Neural cell (in vitro differentiated cells): ENCODE measurements around the gene KLHL22. TPM values are rescaled to one million over a fixed set of nuclear protein-coding genes. Genes with fewer than 3 reads are reported as not detected.
"Not testable (repeated sequence)": the region's sequence is repeated elsewhere in the genome, so short reads cannot be mapped to it uniquely, and the experiment has no call there.

ENCODE experiments used
- H2AFZ ChIP-seq: fragments of 200-600, 300-800 bp; sonication (generic), shearing (Covaris generic); 2 replicates; pipeline ENCODE4 v1.6.0; 2014; ENCODE audit warnings: low read depth, mild to moderate bottlenecking, antibody characterized with exemption, low read length, moderate library complexity
- H3F3A ChIP-seq: fragments of 200-600 bp; shearing (Covaris generic); 2 replicates; pipeline ENCODE4 v1.6.1; 2016; ENCODE audit warnings: mild to moderate bottlenecking, moderate library complexity, mixed read lengths, antibody characterized with exemption, low read length; ENCODE audit not compliant: insufficient read depth, poor library complexity, severe bottlenecking
- H3K27ac ChIP-seq: fragments of 200-600, 300-800 bp; sonication (generic), shearing (Covaris generic); 2 replicates; pipeline ENCODE4 v1.5.1; 2014; ENCODE audit warnings: mild to moderate bottlenecking, low read length, moderate library complexity
- H3K27me3 ChIP-seq: fragments of 300-800, 200-600 bp; sonication (generic), shearing (Covaris generic); 2 replicates; pipeline ENCODE4 v1.6.0; 2014; ENCODE audit warnings: mild to moderate bottlenecking, low read depth, low read length, moderate library complexity; ENCODE audit not compliant: insufficient read depth
- H3K36me3 ChIP-seq: fragments of 300-800, 200-600 bp; sonication (generic), shearing (Covaris generic); 2 replicates; pipeline ENCODE4 v1.5.1; 2014; ENCODE audit warnings: mild to moderate bottlenecking, antibody characterized with exemption, low read length, moderate library complexity; ENCODE audit not compliant: insufficient read depth
- H3K4me2 ChIP-seq: fragments of 300-800, 200-600 bp; sonication (generic), shearing (Covaris generic); 2 replicates; pipeline ENCODE4 v1.6.0; 2014; ENCODE audit warnings: mild to moderate bottlenecking, low read length
- H3K4me3 ChIP-seq: fragments of 300-800, 200-600 bp; sonication (generic), shearing (Covaris generic); 2 replicates; pipeline ENCODE4 v1.5.1; 2014; ENCODE audit warnings: mild to moderate bottlenecking, low read length, moderate library complexity
- H3K79me2 ChIP-seq: fragments of 200-600 bp; shearing (Covaris generic); replicated peaks from 2 replicates; pipeline ENCODE4 v1.6.0; 2014; ENCODE audit warnings: mild to moderate bottlenecking, low read length, moderate library complexity; ENCODE audit not compliant: insufficient read depth
- H3K9ac ChIP-seq: fragments of 300-800, 200-600 bp; sonication (generic), shearing (Covaris generic); 2 replicates; pipeline ENCODE4 v1.6.1; 2016; ENCODE audit warnings: mild to moderate bottlenecking, low read length, mixed read lengths
- H3K9me2 ChIP-seq: fragments of 200-600 bp; shearing (Covaris generic); 2 replicates; pipeline ENCODE4 v1.6.1; 2016; ENCODE audit warnings: mild to moderate bottlenecking, low read length, mixed read lengths; ENCODE audit not compliant: insufficient read depth
- H3K9me3 ChIP-seq: fragments of 200-600, 300-800 bp; sonication (generic), shearing (Covaris generic); 2 replicates; pipeline ENCODE4 v1.6.1; 2016; ENCODE audit warnings: mild to moderate bottlenecking, mixed run types, low read length, moderate library complexity, mixed read lengths
- H4K20me1 ChIP-seq: fragments of 200-600 bp; shearing (Covaris generic); 2 replicates; pipeline ENCODE4 v1.6.1; 2016; ENCODE audit warnings: mild to moderate bottlenecking, mixed run types; ENCODE audit not compliant: insufficient read depth
- CTCF ChIP-seq: fragments of 450-650 bp; IDR thresholded peaks from 2 replicates; pipeline ENCODE4 v1.5.1; 2014; ENCODE audit warnings: antibody characterized with exemption, mild to moderate bottlenecking, moderate library complexity; ENCODE audit not compliant: poor library complexity, severe bottlenecking
- EZH2 ChIP-seq: fragments of 200-600, 300-800 bp; shearing (Covaris generic), sonication (generic); IDR thresholded peaks from 2 replicates; pipeline ENCODE4 v1.6.1; 2014; ENCODE audit warnings: antibody characterized with exemption, low read length, borderline replicate concordance, mild to moderate bottlenecking; ENCODE audit not compliant: insufficient read depth, poor library complexity, severe bottlenecking
- MXI1 ChIP-seq: fragments of 450-650 bp; conservative IDR thresholded peaks from 2 replicates; pipeline ENCODE4 v1.6.1; 2014; ENCODE audit warnings: antibody characterized with exemption, mild to moderate bottlenecking; ENCODE audit not compliant: poor library complexity, severe bottlenecking
- RAD21 ChIP-seq: fragments of 450-650 bp; conservative IDR thresholded peaks from 2 replicates; pipeline ENCODE4 v1.6.1; 2014; ENCODE audit warnings: antibody characterized with exemption, mild to moderate bottlenecking, moderate library complexity
- REST ChIP-seq: IDR thresholded peaks from 2 replicates; pipeline ENCODE4 v1.6.1; 2012; ENCODE audit warnings: borderline replicate concordance
- SMC3 ChIP-seq: fragments of 450-650 bp; conservative IDR thresholded peaks from 2 replicates; pipeline ENCODE4 v1.6.1; 2014; ENCODE audit warnings: antibody characterized with exemption, mild to moderate bottlenecking, moderate library complexity; ENCODE audit not compliant: poor library complexity
- TAF1 ChIP-seq: IDR thresholded peaks from 2 replicates; pipeline ENCODE4 v1.6.1; 2012; ENCODE audit warnings: low read depth
- polyA plus RNA-seq: library from polyadenylated mRNA; depleted of rRNA; stranded (reverse); fragments of >200 nt; gene quantifications from 2 replicates; pipeline ENCODE4 v1.2.3, GENCODE V29; 2014

KLHL22 gene
- polyA plus RNA-seq, 1 donor from 2014 or later, result 59.5 TPM

DNA sequence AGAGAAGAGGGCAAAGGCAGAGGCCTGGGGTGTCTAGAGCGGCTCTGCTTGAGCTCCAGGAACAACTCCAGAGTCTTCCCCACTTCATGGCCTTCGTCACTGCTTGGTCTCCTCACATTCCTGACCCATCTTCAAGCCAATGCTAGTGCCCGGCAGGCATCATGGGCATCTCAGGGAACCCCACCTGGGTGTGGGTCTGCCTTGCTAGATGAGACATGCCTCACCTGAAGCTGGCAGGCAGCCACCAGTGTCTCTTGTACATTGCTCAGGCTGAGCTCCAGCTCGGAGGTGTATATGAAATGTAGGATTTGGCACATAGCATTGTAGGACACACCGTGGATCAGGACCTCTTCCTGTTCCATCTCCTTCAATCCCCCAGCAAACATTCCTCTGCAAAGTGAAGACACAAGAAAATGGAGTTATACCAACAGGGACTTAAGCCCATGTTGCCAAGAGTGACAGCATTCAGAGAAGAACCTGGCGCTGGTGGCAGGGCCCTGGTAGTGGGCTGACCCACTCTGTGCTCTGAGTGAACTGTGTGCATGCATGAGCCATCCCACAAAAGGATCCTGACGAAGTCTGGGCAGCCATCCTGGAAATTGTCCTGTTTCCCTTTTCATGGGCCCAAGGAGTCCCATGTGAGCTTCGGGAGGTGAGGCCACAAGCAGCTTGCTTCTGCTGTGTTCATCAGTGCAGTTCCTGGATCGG is 24.3 kb downstream of the KLHL22 start:
- H4K20me1 ChIP-seq, result no peaks in the 10 kb centered on the region
- no peaks in the 10 kb centered on the region for H3K9me2 ChIP-seq
- no peaks in the 10 kb centered on the region for H3K27me3 ChIP-seq
- TF ChIP-seq SMC3, result no peak
- TF ChIP-seq RAD21, result no peak
- no peaks in the 10 kb centered on the region for H3K9me3 ChIP-seq
- no peaks in the 10 kb centered on the region for H3F3A ChIP-seq
- no peaks in the 10 kb centered on the region for H3K36me3 ChIP-seq
- H2AFZ ChIP-seq, result no peak overlapping the region
- H3K4me2 ChIP-seq, result no peak overlapping the region
- no peaks in the 10 kb centered on the region for H3K79me2 ChIP-seq
- no peak overlapping the region for H3K27ac ChIP-seq
- H3K4me3 ChIP-seq, result no peak overlapping the region
- no peak overlapping the region for H3K9ac ChIP-seq

DNA sequence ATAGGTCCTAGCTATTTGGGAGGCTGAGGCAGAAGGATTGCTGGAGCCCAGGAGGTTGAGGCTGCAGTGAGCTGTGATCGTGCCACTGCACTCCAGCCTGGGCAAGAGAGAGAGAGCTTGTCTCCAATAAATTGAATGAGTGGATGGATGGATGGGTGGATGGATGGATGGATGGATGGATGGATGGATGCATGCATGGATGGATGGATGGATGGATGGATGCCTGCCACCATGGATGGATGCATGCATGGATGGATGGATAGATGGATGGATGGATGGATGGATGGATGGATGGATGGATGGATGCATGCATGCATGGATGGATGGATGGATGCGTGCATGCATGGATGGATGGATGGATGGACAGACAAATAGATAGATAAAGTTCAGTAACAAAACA is 25.1 kb downstream of the KLHL22 start:
- H3K79me2 ChIP-seq, H3K27ac ChIP-seq, H3K36me3 ChIP-seq, H3K4me3 ChIP-seq, H3K9me2 ChIP-seq, H4K20me1 ChIP-seq, H2AFZ ChIP-seq, H3K27me3 ChIP-seq, H3K4me2 ChIP-seq, H3F3A ChIP-seq, H3K9me3 ChIP-seq, H3K9ac ChIP-seq: not testable (repeated sequence)

- Histone ChIP-seq H3F3A (no peaks in the 10 kb centered on the region), H3K79me2 (no peaks in the 10 kb centered on the region), H3K4me3 (no peak overlapping the region), H3K9ac (no peak overlapping the region), H2AFZ (no peak overlapping the region), H3K9me3 (no peaks in the 10 kb centered on the region), H3K36me3 (no peaks in the 10 kb centered on the region), H4K20me1 (no peaks in the 10 kb centered on the region), H3K27ac (no peak overlapping the region), H3K27me3 (no peaks in the 10 kb centered on the region), H3K9me2 (no peaks in the 10 kb centered on the region), H3K4me2 (no peak overlapping the region)
- TF ChIP-seq EZH2 (no peak), CTCF (no peak), SMC3 (no peak), MXI1 (no peak), REST (no peak), RAD21 (no peak), TAF1 (no peak)
Measured at GRCh38 chr22:20469110-20469868, 26.3 kb downstream of the KLHL22 start.
